Heart left ventricle (tissue), 16 donors: ENCODE data around the gene UBAP2. TPM values are rescaled to one million over a fixed set of nuclear protein-coding genes. Genes with fewer than 3 reads are reported as not detected.

Experiments
- ATAC-seq, 4 donors: fragments of 200-7000 bp; cut with Tn5 transposase; one replicate each; pipeline ENCODE4 v1.9.1; 2020 to 2022; ENCODE audit warnings: moderate library complexity in 4 of 4, mild to moderate bottlenecking in 3 of 4, moderate number of reproducible peaks in 1 of 4
- DNase-seq, 5 donors: peaks; one replicate each; pipeline ENCODE4 v3.0.0-alpha.2; 2020
- H3K27ac ChIP-seq, 12 donors: fragments of 200-600 bp; sonication (generic) in 4 of 12; one replicate each; pipeline versions ENCODE4 v1.5.0 to v1.8.0; 2016 to 2022; ENCODE audit warnings: mild to moderate bottlenecking in 2 of 12
- H3K27me3 ChIP-seq, 9 donors: fragments of 200-600 bp; sonication (generic) in 2 of 9; one replicate each; pipeline versions ENCODE4 v1.5.1 to v1.8.0; 2016 to 2022; ENCODE audit warnings: mild to moderate bottlenecking in 3 of 9
- H3K36me3 ChIP-seq, 9 donors: fragments of 200-600 bp; sonication (generic) in 2 of 9; one replicate each; pipeline versions ENCODE4 v1.5.0 to v1.8.0; 2018 to 2022; ENCODE audit warnings: mild to moderate bottlenecking in 2 of 9
- H3K4me1 ChIP-seq, 12 donors: fragments of 200-600 bp; sonication (generic) in 4 of 12; one replicate each; pipeline versions ENCODE4 v1.5.0 to v1.8.0; 2016 to 2022; ENCODE audit warnings: mild to moderate bottlenecking in 3 of 12
- H3K4me3 ChIP-seq, 12 donors: fragments of 200-600 bp; sonication (generic) in 4 of 12; one replicate each; pipeline versions ENCODE4 v1.5.0 to v1.8.0; 2017 to 2022; ENCODE audit warnings: mild to moderate bottlenecking in 9 of 12, moderate library complexity in 4 of 12
- H3K9me3 ChIP-seq, 12 donors: fragments of 200-600 bp; sonication (generic) in 4 of 12; one replicate each; pipeline versions ENCODE4 v1.5.0 to v1.8.0; 2016 to 2022; ENCODE audit warnings: mild to moderate bottlenecking in 1 of 12
- POLR2A ChIP-seq, 2 donors: fragments of 450-650 bp; IDR thresholded peaks; one replicate each; pipeline ENCODE4 v1.6.1; 2017; ENCODE audit warnings: antibody characterized with exemption in 2 of 2, mild to moderate bottlenecking in 2 of 2, moderate library complexity in 2 of 2
- WGBS, 4 donors: extraction: QIAGEN DNeasy Blood & Tissue Kit in 2 of 4; methylation state at CpG; one replicate each; pipeline versions ENCODE4 v1.1.5 to v1.1.7; 2013 to 2018; 5-methylcytosine and 5-hydroxymethylcytosine counted together
- intact Hi-C, 10 donors: fragments of 100-400 bp; cut with DNase I; formaldehyde crosslinking; loops; one replicate each; pipeline versions ENCODE4 v1.11.1 to v1.14.2; 2022
- polyA plus RNA-seq, 2 donors: library from polyadenylated mRNA; stranded (reverse); fragments of 200-250 nt; gene quantifications; one replicate each; pipeline ENCODE4 v1.2.3, GENCODE V29; 2013
- total RNA-seq, 9 donors: library from RNA; depleted of rRNA in 2 of 9; stranded (reverse); fragments of >200 nt in 2 of 9; fragmentation: NEBNext Ultra II Directional in 3 of 9; extraction: Animal tissue kit (Norgen Biotek cat#: 25700) in 3 of 9; gene quantifications; one replicate each; pipeline versions ENCODE4 v1.1.0 to v1.2.4, GENCODE V29; 2016 to 2023
- TF ChIP-seq, protein P1 (sequence below), 12 donors: fragments of 200-600 bp; sonication (generic) in 4 of 12; IDR thresholded peaks; one replicate each; pipeline versions ENCODE4 v1.5.0 to v1.8.0; 2018 to 2022; ENCODE audit warnings: antibody characterized with exemption in 12 of 12, mild to moderate bottlenecking in 5 of 12
- donor health status: ischemic (EF 13 %, LVEDD 7.1; RV severe dilation, severe dysfunction).
- donor health status: healthy with polysubstance abuse.
- donor health status: DM: no; HTN: yes; CAD: no.
- donor health status: DM: no; HTN: no; CAD: no.
- donor health status: ischemic (EF 25% LVEDD 6.9; RV normal size, moderate dysfunction).
- donor health status: ischemic (EF 25% LVEDD 5.7; RV mildly dilated, moderate dysfunction).
- donor health status: healthy.
- donor health status: DM: yes; HTN: yes; CAD: no.
- donor health status: ischemic (EF 35%, LVEDD 5.7; RV mildly dilated, moderate dysfunction).
- donor health status: nonischemic (EF 11% LVEDD 7.7; RV severe dilation, severe dysfunction).
- donor health status: DM: yes; HTN: yes; CAD: no.
- donor health status: PGD.
- donor health status: ischemic (EF 29% LVEDD 5.4; RV normal size, mild dysfunction).
- donor health status: nonischemic (EF 23%, LVEDD 6.1; RV moderate dilation, normal function).

Gene UBAP2
- total and polyA plus RNA-seq, 11 donors: 12.9 to 36.2 (median 25.8) TPM

- 14 to 24% (median 16%) methylated on average over 1 of the region's 1 CpG for WGBS, 4 donors
- no peak for TF ChIP-seq POLR2A (IDR thresholded peaks at IDR 0.05)
- TF ChIP-seq, protein P1, sequence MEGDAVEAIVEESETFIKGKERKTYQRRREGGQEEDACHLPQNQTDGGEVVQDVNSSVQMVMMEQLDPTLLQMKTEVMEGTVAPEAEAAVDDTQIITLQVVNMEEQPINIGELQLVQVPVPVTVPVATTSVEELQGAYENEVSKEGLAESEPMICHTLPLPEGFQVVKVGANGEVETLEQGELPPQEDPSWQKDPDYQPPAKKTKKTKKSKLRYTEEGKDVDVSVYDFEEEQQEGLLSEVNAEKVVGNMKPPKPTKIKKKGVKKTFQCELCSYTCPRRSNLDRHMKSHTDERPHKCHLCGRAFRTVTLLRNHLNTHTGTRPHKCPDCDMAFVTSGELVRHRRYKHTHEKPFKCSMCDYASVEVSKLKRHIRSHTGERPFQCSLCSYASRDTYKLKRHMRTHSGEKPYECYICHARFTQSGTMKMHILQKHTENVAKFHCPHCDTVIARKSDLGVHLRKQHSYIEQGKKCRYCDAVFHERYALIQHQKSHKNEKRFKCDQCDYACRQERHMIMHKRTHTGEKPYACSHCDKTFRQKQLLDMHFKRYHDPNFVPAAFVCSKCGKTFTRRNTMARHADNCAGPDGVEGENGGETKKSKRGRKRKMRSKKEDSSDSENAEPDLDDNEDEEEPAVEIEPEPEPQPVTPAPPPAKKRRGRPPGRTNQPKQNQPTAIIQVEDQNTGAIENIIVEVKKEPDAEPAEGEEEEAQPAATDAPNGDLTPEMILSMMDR (IDR thresholded peaks at IDR 0.05): no peak
- DNase-seq (no peak), ATAC-seq (peak in 3 of 4 donors; percentile 32 to 64 (median 56))
- H3K4me1 ChIP-seq: peaks cover 6 to 75% (median 47%) of the 10 kb centered on the region in 12 donors
- H3K9me3 ChIP-seq: no peaks in the 10 kb centered on the region
- peak overlapping the region in 4 of 12 donors; percentile 11 to 18 (median 14) for H3K27ac ChIP-seq
- H3K36me3 ChIP-seq: peaks cover 0 to under 1% (median 0%) of the 10 kb centered on the region in 9 donors
- intact Hi-C loops: no loop called here
- no peaks in the 10 kb centered on the region for H3K27me3 ChIP-seq
- no peak overlapping the region for H3K4me3 ChIP-seq
These were observed 167.1 kb downstream of the UBAP2 start for GRCh38 chr9:33881635-33882034.

- no peaks in the 10 kb centered on the region for H3K9me3 ChIP-seq
- H3K4me3 ChIP-seq: no peak overlapping the region
- DNase-seq (no peak), ATAC-seq (no peak)
- TF ChIP-seq, protein P1 (IDR thresholded peaks at IDR 0.05): no peak
- TF ChIP-seq POLR2A (IDR thresholded peaks at IDR 0.05): no peak
- H3K36me3 ChIP-seq: no peaks in the 10 kb centered on the region
- 93 to 95% (median 94%) methylated on average over 8 of the region's 8 CpGs for WGBS, 4 donors
- no peaks in the 10 kb centered on the region for H3K27me3 ChIP-seq
- H3K4me1 ChIP-seq: peaks cover 6 to 67% (median 43%) of the 10 kb centered on the region in 12 donors
- intact Hi-C loops: no loop called here
- peak overlapping the region in 1 of 12 donors; percentile 18 for H3K27ac ChIP-seq
These were observed 168.2 kb downstream of the UBAP2 start for GRCh38 chr9:33880211-33881089.

DNA sequence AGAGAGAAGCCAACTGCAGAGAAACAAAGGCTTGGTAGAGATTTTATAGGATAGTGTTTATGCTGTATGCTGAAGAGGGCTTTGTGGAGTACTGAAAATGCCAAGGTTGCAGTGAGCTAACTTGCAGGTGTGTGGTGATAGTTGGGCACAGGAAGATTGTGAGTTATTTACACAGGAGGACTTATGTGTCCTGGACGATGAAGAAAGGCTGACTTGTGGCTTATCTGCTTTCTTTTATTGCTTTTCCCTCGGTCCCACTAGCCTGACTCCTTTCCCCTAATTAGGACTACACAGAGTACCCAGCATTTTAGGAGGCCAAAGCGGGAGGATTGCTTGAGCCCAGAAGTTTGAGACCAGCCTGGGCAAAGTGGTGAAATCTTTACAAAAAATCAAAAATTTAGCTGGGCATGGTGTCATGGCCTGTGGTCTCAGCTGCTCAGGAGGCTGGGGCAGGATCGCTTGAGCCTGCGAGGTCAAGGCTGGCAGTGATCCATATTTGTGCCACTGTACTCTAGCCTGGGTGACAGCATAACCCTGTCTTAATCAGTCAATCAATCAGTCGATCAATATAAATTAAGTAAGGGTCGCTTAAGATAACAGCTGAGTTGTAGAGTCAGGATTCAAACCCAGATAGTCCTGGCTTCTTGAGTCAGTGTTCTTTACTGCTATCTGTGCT, 169.9 kb downstream of the UBAP2 start:
- Histone ChIP-seq H3K27ac (peak overlapping the region in 3 of 12 donors; percentile 8 to 38 (median 35)), H3K9me3 (no peaks in the 10 kb centered on the region), H3K27me3 (no peaks in the 10 kb centered on the region), H3K36me3 (no peaks in the 10 kb centered on the region), H3K4me3 (no peak overlapping the region), H3K4me1 (peaks cover 0 to 54% (median 33%) of the 10 kb centered on the region in 12 donors)
- intact Hi-C loops: loop anchor here in 2 of 10 donors (10.0 kb wide), 1 partner anchor 56 kb away; no protein-coding TSS in a partner anchor
- DNase-seq (no peak), ATAC-seq (peak in 1 of 4 donors; percentile 27)
- no peak for TF ChIP-seq POLR2A (IDR thresholded peaks at IDR 0.05)
- TF ChIP-seq, protein P1 (IDR thresholded peaks at IDR 0.05): no peak
- 69 to 78% (median 74%) methylated on average over 7 of the region's 7 CpGs for WGBS, 4 donors
